Measurements from ENCODE around the gene GALNT17. TPM values are rescaled to one million over a fixed set of nuclear protein-coding genes. Genes with fewer than 3 reads are reported as not detected.

The GALNT17 gene
- total and polyA plus RNA-seq, 5 donors from 2014 or later = not detected

- H3K27me3 Mint-ChIP-seq = no peaks in the 10 kb centered on the region
- no peak overlapping the region for H3K27ac Mint-ChIP-seq
- H3K36me3 ChIP-seq (ENCODE audit: control insufficient read depth, insufficient read depth, low read length) = no peaks in the 10 kb centered on the region
- H3K9me3 Mint-ChIP-seq = peaks cover under 1 to 30% (median 12%) of the 10 kb centered on the region in 7 donors
- no peak overlapping the region for H3K4me3 Mint-ChIP-seq
- DNase-seq (no peak), ATAC-seq (ENCODE audit: low read depth in 2 of 2) (no peak)
- no peaks in the 10 kb centered on the region for H3K4me1 ChIP-seq (ENCODE audit: control insufficient read depth, insufficient read depth, low read length, poor library complexity, severe bottlenecking)
- H3K9me3 ChIP-seq (ENCODE audit: control insufficient read depth in 2 of 2, low read length in 2 of 2) = peaks cover under 1 to 27% of the 10 kb centered on the region in 2 experiments
- no peaks in the 10 kb centered on the region for H3K36me3 Mint-ChIP-seq
- no peaks in the 10 kb centered on the region for H3K4me1 Mint-ChIP-seq
- no peaks in the 10 kb centered on the region for H3K27me3 ChIP-seq (ENCODE audit: control insufficient read depth, insufficient read depth, low read length)
- no peak overlapping the region for H3K27ac ChIP-seq (ENCODE audit: insufficient read depth, low read length, poor library complexity, severe bottlenecking)
- no peak overlapping the region for H3K4me3 ChIP-seq (ENCODE audit: low read depth, low read length)
These were observed 138.6 kb downstream of the GALNT17 start for GRCh38 chr7:71270558-71270957.

GRCh38 chr7:71271203-71271602 lies 139.3 kb downstream of the GALNT17 start:
- Histone ChIP-seq H3K9me3 (ENCODE audit: control insufficient read depth in 2 of 2, low read length in 2 of 2) (peaks cover 2 to 26% of the 10 kb centered on the region in 2 experiments), H3K36me3 (ENCODE audit: control insufficient read depth, insufficient read depth, low read length) (no peaks in the 10 kb centered on the region), H3K27ac (ENCODE audit: insufficient read depth, low read length, poor library complexity, severe bottlenecking) (no peak overlapping the region), H3K4me1 (ENCODE audit: control insufficient read depth, insufficient read depth, low read length, poor library complexity, severe bottlenecking) (no peaks in the 10 kb centered on the region), H3K27me3 (ENCODE audit: control insufficient read depth, insufficient read depth, low read length) (no peaks in the 10 kb centered on the region), H3K4me3 (ENCODE audit: low read depth, low read length) (no peak overlapping the region)
- Mint-ChIP-seq H3K36me3 (no peaks in the 10 kb centered on the region), H3K27me3 (no peaks in the 10 kb centered on the region), H3K4me3 (no peak overlapping the region), H3K4me1 (no peaks in the 10 kb centered on the region), H3K9me3 (peaks cover 0 to 27% (median 10%) of the 10 kb centered on the region in 7 donors), H3K27ac (no peak overlapping the region)
- DNase-seq (no peak), ATAC-seq (ENCODE audit: low read depth in 2 of 2) (no peak)

DNA sequence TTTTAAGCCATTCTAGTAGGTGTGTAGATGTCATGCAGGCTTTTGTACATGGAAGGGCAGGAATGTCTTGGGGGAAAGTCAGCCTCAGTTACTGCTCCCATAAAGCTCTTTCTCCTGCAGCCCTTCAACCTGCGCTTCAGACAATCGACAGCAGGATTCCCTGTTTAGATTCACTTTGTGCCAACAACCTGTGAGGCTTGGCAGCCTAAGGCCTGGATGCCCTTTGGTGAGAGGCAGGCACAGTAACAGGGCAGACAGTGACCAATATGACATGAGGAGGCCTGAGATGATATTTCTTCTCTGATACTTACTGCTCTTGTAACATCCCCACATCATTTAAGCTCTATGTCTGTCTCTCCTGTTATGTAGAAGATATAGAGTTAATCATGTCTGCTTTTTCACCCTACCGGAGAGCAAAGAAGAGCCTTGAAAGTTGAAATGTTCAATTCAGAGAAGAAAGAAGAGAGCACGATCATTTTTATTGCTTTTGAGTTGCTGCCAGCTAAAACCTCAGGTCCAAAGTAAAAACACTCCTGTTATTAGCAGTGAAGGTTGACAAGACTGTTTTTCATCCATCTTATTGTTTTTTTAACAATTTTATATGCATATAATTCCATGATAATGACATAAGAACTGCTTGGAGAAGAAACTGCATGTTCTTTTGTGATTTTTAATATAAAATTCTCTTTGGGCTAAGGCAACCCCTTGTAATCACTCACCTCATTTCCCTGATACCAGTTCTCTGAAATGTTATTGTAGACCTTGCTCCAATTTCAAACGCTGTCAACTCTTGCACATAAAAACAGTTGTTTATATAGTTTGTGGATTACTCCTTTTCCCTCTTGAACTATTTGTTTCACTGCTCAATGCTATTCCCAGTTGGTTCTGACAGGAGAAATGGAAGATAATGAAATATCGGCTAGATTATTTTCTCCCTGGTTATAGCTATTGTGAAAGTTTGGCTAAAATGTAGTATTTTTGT lies 140.9 kb downstream of the GALNT17 start:
- Mint-ChIP-seq H3K27me3 (no peaks in the 10 kb centered on the region), H3K27ac (no peak overlapping the region), H3K4me3 (no peak overlapping the region), H3K36me3 (no peaks in the 10 kb centered on the region), H3K4me1 (no peaks in the 10 kb centered on the region), H3K9me3 (peaks cover 0 to 16% (median 6%) of the 10 kb centered on the region in 7 donors)
- Histone ChIP-seq H3K4me3 (ENCODE audit: low read depth, low read length) (no peak overlapping the region), H3K27ac (ENCODE audit: insufficient read depth, low read length, poor library complexity, severe bottlenecking) (no peak overlapping the region), H3K36me3 (ENCODE audit: control insufficient read depth, insufficient read depth, low read length) (no peaks in the 10 kb centered on the region), H3K9me3 (ENCODE audit: control insufficient read depth in 2 of 2, low read length in 2 of 2) (peaks cover 2 to 18% of the 10 kb centered on the region in 2 experiments), H3K4me1 (ENCODE audit: control insufficient read depth, insufficient read depth, low read length, poor library complexity, severe bottlenecking) (no peaks in the 10 kb centered on the region), H3K27me3 (ENCODE audit: control insufficient read depth, insufficient read depth, low read length) (no peaks in the 10 kb centered on the region)
- no peak for DNase-seq
- ATAC-seq (ENCODE audit: low read depth in 2 of 2) = no peak

- no peaks in the 10 kb centered on the region for H3K36me3 ChIP-seq (ENCODE audit: control insufficient read depth, insufficient read depth, low read length)
- H3K4me1 Mint-ChIP-seq = no peaks in the 10 kb centered on the region
- H3K4me3 ChIP-seq (ENCODE audit: low read depth, low read length) = no peak overlapping the region
- H3K4me3 Mint-ChIP-seq = no peak overlapping the region
- peaks cover 2 to 18% of the 10 kb centered on the region in 2 experiments for H3K9me3 ChIP-seq (ENCODE audit: control insufficient read depth in 2 of 2, low read length in 2 of 2)
- no peak overlapping the region for H3K27ac Mint-ChIP-seq
- H3K36me3 Mint-ChIP-seq = no peaks in the 10 kb centered on the region
- peaks cover 0 to 21% (median 5%) of the 10 kb centered on the region in 7 donors for H3K9me3 Mint-ChIP-seq
- ATAC-seq (ENCODE audit: low read depth in 2 of 2) (no peak), DNase-seq (no peak)
- no peaks in the 10 kb centered on the region for H3K27me3 ChIP-seq (ENCODE audit: control insufficient read depth, insufficient read depth, low read length)
- H3K4me1 ChIP-seq (ENCODE audit: control insufficient read depth, insufficient read depth, low read length, poor library complexity, severe bottlenecking) = no peaks in the 10 kb centered on the region
- no peak overlapping the region for H3K27ac ChIP-seq (ENCODE audit: insufficient read depth, low read length, poor library complexity, severe bottlenecking)
- no peaks in the 10 kb centered on the region for H3K27me3 Mint-ChIP-seq
These were observed 146.3 kb downstream of the GALNT17 start for GRCh38 chr7:71278257-71278656.

DNA sequence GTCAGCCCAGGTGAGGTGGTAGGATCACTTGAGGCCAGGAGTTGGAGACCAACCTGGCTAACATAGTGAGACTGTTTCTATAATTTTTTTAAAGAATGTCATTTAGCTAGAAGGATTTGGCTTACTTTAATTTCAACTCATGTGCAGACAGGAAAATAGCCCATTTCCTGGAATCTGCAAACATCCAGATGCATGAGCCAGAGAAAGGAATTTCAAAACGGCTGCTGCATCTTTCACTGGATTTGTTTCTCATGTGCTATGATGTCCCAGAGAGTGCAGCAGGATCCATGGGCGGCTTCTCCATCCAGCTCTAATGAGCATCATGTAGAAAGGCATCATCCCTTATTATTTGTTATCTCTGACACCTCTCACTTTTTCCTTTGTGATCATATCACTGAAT lies 149.3 kb downstream of the GALNT17 start:
- Mint-ChIP-seq H3K27me3 (no peaks in the 10 kb centered on the region), H3K27ac (no peak overlapping the region), H3K4me3 (no peak overlapping the region), H3K36me3 (no peaks in the 10 kb centered on the region), H3K4me1 (no peaks in the 10 kb centered on the region), H3K9me3 (peaks cover 2 to 22% (median 5%) of the 10 kb centered on the region in 7 donors)
- no peaks in the 10 kb centered on the region for H3K36me3 ChIP-seq (ENCODE audit: control insufficient read depth, insufficient read depth, low read length)
- no peaks in the 10 kb centered on the region for H3K4me1 ChIP-seq (ENCODE audit: control insufficient read depth, insufficient read depth, low read length, poor library complexity, severe bottlenecking)
- DNase-seq (no peak), ATAC-seq (ENCODE audit: low read depth in 2 of 2) (no peak)
- peaks cover 0 to 3% of the 10 kb centered on the region in 2 experiments for H3K9me3 ChIP-seq (ENCODE audit: control insufficient read depth in 2 of 2, low read length in 2 of 2)
- H3K27ac ChIP-seq (ENCODE audit: insufficient read depth, low read length, poor library complexity, severe bottlenecking) = no peak overlapping the region
- H3K4me3 ChIP-seq (ENCODE audit: low read depth, low read length) = no peak overlapping the region
- no peaks in the 10 kb centered on the region for H3K27me3 ChIP-seq (ENCODE audit: control insufficient read depth, insufficient read depth, low read length)

DNA sequence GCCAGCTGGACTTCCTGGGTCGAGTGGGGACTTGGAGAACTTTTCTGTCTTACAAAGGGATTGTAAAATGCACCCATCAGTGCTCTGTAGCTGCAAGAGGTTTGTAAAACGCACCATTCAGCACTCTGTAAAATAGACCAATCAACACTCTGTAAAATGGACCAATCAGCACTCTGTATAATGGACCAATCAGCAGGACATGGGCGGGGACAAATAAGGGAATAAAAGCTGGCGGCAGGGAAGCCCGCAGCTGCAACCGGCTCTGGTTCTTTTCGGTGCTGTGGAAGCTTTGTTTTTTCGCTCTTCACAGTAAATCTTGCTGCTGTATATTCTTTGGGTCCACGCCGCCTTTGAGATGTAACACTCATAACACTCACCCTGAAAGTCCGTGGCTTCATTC lies 151.9 kb downstream of the GALNT17 start:
- no peaks in the 10 kb centered on the region for H3K27me3 ChIP-seq (ENCODE audit: control insufficient read depth, insufficient read depth, low read length)
- no peak overlapping the region for H3K4me3 ChIP-seq (ENCODE audit: low read depth, low read length)
- Mint-ChIP-seq H3K4me3 (no peak overlapping the region), H3K27me3 (no peaks in the 10 kb centered on the region), H3K4me1 (no peaks in the 10 kb centered on the region), H3K36me3 (no peaks in the 10 kb centered on the region), H3K9me3 (peaks cover 2 to 22% (median 5%) of the 10 kb centered on the region in 7 donors), H3K27ac (no peak overlapping the region)
- no peaks in the 10 kb centered on the region for H3K4me1 ChIP-seq (ENCODE audit: control insufficient read depth, insufficient read depth, low read length, poor library complexity, severe bottlenecking)
- no peaks in the 10 kb centered on the region for H3K9me3 ChIP-seq (ENCODE audit: control insufficient read depth in 2 of 2, low read length in 2 of 2)
- no peaks in the 10 kb centered on the region for H3K36me3 ChIP-seq (ENCODE audit: control insufficient read depth, insufficient read depth, low read length)
- DNase-seq (no peak), ATAC-seq (ENCODE audit: low read depth in 2 of 2) (no peak)
- no peak overlapping the region for H3K27ac ChIP-seq (ENCODE audit: insufficient read depth, low read length, poor library complexity, severe bottlenecking)

- Mint-ChIP-seq H3K36me3 (no peaks in the 10 kb centered on the region), H3K27me3 (no peaks in the 10 kb centered on the region), H3K27ac (no peak overlapping the region), H3K4me1 (no peaks in the 10 kb centered on the region), H3K4me3 (no peak overlapping the region), H3K9me3 (peaks cover 0 to 16% (median 3%) of the 10 kb centered on the region in 7 donors)
- Histone ChIP-seq H3K27me3 (ENCODE audit: control insufficient read depth, insufficient read depth, low read length) (no peaks in the 10 kb centered on the region), H3K27ac (ENCODE audit: insufficient read depth, low read length, poor library complexity, severe bottlenecking) (no peak overlapping the region), H3K4me1 (ENCODE audit: control insufficient read depth, insufficient read depth, low read length, poor library complexity, severe bottlenecking) (no peaks in the 10 kb centered on the region), H3K4me3 (ENCODE audit: low read depth, low read length) (no peak overlapping the region), H3K36me3 (ENCODE audit: control insufficient read depth, insufficient read depth, low read length) (no peaks in the 10 kb centered on the region), H3K9me3 (ENCODE audit: control insufficient read depth in 2 of 2, low read length in 2 of 2) (no peaks in the 10 kb centered on the region)
- DNase-seq (no peak), ATAC-seq (ENCODE audit: low read depth in 2 of 2) (no peak)
These were observed 153.7 kb downstream of the GALNT17 start for GRCh38 chr7:71285571-71286145.
